GM21381 (cell line): ENCODE results near the gene CMIP.

Experiments
- ATAC-seq: cut with Tn5 transposase; IDR thresholded peaks from one replicate; pipeline ENCODE4 v1.9.1; 2021; ENCODE audit warnings: mild to moderate bottlenecking, moderate library complexity; ENCODE audit not compliant: unreplicated experiment

CMIP gene

GRCh38 chr16:81755915-81756614 is 311.5 kb downstream of the CMIP start:
- ATAC-seq: no peak

GRCh38 chr16:81756615-81757356 is 312.2 kb downstream of the CMIP start:
- no peak for ATAC-seq

- ATAC-seq: no peak
These were observed 313.8 kb downstream of the CMIP start for GRCh38 chr16:81758376-81758775.
